GM21529 (cell line): ENCODE measurements around the gene TMC6.
"Not testable (repeated sequence)": the region's sequence is repeated elsewhere in the genome, so short reads cannot be mapped to it uniquely, and the experiment has no call there.

Source experiments
- ATAC-seq: cut with Tn5 transposase; IDR thresholded peaks from one replicate; pipeline ENCODE4 v1.9.1; 2021; ENCODE audit not compliant: unreplicated experiment

The TMC6 gene

DNA sequence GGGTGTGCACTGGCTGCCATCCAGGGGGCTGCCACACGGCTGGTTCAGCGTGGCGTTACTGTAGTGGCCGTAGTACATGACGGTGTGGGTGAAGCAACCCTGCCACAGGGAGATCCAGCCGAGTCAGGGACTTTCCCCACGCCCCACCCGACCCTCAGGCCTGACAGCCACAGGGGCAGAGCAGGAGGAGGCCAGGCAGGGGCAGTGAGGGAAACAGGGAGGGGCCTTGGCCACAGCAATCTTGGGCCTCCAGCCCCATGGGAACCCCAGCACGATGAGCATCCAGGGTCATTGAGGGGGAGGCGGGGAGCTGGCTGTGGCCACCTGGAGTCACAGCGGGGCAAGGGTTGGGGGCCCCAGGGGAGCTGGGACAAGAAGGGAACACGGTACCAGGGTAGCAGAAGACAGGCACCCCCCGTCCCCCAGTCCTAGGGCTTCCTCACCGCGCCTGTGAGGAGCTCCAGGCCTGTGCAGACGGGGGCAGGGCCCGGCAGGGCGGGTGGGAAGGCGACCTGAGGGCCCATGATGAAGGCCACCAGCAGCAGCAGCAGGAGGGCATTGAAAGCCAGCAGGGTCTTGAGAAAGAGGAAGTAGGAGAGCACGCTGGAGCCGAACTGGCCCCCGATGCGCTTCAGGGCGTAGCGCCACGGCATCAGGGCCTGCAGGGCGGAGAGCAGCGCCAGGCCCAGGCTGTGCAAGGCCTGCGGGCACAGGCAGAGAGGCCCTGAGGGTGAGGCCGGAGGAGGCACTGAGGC is 4.3 kb downstream of the TMC6 start:
- ATAC-seq, result peak; percentile 23

GRCh38 chr17:78123258-78123929 is 5.2 kb downstream of the TMC6 start:
- no peak for ATAC-seq

DNA sequence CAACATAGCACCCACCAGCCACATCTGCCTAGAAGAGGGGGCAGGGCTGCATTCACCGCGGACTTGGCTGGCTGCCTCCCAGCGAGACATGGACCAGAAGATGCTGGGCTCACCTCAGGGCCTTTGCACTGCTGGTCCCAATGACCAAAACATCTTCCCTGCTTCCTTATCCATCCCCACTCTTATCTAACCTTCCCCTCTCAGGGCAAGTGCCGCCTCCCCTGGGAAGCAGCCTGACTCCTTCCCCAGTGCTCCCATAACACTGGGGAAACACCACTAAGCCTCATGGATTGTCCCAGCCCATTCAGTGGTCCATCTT is 5.7 kb downstream of the TMC6 start:
- no peak for ATAC-seq

- no peak for ATAC-seq
Observed at GRCh38 chr17:78122216-78122930, 6.2 kb downstream of the TMC6 start.

- ATAC-seq, result no peak
Observed at GRCh38 chr17:78121801-78122215, 6.7 kb downstream of the TMC6 start.

GRCh38 chr17:78120971-78121800 is 7.4 kb downstream of the TMC6 start:
- ATAC-seq, result no peak

DNA sequence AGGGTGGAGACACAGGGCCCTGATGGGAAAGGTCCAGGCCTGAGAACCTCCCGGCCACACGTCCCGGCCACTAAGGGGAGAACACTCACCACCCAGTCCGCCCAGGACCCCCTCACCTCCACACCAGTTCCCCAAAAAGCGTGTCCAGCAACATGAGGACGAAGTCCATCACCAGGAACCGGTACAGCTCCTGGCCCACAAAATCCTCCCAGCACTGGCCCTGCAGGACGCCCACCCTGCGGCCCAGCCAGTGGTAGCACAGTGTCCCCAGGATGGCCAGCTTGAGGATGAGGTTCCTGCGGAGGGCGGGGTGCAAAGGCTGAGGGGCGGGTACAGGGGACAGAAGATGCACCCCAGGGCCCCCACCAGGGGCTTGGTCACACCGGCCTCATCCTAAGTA is 8.0 kb downstream of the TMC6 start:
- no peak for ATAC-seq

DNA sequence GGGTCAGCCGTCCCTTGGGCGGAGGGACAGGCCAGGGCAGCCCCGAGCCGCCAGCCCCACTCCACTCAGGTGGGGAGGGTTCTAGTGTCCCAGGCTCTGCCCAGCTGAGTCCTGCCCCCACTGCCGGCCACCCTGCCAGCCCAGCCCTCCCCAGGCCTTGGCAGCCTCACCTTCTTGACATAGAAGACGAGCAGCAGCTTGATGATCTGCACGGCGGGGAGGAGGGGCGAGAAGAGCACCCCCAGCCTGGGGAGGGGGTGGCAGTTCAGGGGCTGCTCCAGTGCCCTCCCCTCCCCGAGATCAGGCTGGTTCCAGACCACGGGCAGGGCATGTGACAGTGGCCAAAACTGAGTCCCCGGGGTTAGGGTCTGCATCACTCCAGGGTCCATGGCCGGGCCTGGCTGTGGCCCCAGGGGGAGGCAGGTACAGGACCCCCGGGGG is 9.7 kb downstream of the TMC6 start:
- ATAC-seq, result no peak

- ATAC-seq, result no peak
Observed at GRCh38 chr17:78117027-78117981, 11.3 kb downstream of the TMC6 start.

GRCh38 chr17:78116411-78116810 is 12.1 kb downstream of the TMC6 start:
- no peak for ATAC-seq

GRCh38 chr17:78115803-78116202 is 12.8 kb downstream of the TMC6 start:
- not testable (repeated sequence) for ATAC-seq

- ATAC-seq, result no peak
Observed at GRCh38 chr17:78114831-78115723, 13.5 kb downstream of the TMC6 start.

DNA sequence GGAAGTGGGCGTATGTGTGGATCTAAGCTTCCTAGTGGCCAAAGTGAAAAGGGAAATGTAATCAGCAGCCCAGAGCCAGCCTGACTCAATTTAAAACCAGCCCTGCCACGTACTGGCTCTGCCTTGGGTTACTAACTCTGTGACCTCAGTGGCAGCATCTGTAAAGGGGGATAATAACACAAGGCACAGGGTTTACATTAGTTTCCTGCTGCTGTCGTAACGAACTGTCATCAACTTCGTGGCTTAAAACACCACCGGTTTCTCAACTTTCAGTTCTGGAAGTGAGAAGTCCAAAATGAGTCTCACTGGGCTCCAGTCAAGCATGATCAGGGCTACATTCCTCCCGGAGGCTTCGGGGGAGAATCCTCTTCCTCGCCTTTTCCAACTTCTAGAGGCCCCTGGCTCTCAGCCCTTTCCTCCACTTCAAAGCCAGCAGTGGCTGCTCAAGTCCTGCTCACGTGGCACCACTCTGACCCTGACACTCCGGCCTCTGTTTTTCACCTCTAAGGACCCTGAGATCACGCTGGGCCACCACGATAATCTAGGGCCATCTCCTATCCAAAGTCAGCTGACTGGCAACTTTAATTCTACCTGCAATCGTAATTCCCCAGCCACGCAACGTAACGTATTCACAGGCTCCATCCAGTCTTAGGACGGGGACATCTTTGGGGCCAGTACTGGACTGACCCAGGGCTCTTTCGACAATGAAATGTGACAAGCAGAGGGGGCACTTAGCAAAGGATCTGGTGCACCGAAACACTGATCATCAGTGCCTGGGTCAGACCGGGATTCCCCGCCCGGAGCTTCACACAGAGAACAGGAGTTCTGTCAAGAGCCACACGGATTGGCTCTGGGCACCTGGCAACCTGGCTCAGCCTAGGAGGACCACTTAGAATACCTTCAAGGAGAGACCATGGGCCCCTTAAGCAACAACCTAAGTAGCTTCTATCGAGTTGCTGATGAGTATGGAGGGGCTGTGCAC is 14.5 kb downstream of the TMC6 start:
- no peak for ATAC-seq

DNA sequence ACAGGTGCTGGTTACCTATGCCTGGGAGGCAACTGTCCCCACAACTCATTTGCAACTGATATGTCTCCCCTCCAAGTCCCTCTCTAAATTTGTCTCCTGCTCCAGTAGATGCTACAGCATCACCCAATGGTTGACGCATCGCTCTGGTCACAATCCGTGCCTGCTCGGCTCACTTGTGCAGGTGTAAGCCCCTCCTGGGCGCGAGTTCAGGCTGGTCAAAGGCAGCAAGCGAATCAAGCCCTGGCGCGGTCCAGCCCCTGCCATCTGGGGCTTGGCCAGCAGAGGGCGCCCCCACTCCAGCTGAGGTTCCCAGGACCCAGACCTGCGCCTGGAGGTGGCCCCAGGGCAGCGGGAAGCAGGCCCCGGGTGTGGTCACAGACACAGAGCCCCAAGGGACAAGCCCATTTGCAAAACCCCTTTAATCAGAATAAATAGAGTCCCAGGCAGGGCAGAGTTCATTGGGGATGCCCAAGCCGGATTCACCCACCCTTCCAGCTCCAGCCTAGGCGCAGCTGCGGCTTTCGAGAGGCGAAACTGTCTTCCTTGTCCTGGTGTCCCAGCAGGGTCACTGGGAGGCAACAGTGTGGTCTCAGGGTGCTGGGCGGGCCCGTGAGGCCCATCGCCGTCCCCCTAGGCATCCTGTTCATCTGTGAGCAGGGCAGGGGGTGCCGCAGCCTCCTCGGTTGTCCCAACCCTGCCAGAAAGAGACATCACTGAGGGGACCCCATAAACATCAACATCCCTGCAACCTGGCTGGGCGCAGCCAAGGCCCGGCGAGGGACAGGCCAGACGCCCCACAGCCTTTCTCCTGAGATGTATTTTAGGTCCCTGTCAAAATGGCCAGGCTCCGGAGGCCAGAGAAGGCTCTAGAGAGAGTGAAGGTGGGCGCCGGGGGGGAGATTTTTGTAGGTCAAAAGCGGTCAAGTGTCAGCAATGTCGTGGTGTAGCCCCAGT is 15.8 kb downstream of the TMC6 start:
- peak; percentile 61 for ATAC-seq

DNA sequence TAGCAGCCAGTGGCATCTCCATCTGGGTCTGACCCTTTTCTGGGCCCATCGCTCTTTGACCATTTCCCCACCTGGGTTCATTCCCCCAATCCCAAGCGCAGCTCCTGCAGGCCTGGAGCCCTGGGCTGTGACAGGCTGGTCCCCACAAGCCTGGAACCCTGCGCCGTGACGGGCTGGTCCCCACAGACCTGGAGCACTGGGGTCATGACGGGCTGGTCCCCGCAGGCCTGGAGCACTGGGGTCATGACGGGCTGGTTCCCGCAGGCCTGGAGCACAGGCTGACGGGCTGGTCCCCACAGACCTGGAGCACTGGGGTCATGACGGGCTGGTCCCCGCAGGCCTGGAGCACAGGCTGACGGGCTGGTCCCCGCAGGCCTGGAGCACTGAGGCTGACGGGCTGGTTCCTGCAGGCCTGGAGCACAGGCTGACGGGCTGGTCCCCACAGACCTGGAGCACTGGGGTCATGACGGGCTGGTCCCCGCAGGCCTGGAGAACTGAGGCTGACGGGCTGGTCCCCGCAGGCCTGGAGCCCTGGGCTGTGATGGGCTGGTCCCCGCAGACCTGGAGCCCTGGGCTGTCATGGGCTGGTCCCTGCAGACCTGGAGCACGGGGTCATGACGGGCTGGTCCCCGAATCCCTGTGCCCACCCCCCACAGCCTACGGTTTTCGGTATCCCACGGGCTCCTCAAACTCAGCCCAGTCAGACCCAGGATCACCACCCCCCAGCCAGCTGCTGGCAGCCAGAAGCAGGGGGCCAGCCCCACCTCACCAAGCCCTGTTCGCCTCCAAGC is 16.6 kb downstream of the TMC6 start:
- no peak for ATAC-seq
